MM.1S (cell line): ENCODE measurements around the gene DMRT2.

ENCODE experiments used
- CTCF ChIP-seq: fragments of 300-600 bp; sonication (generic); IDR thresholded peaks from 2 replicates; pipeline ENCODE4 v1.5.1; 2016; ENCODE audit warnings: antibody characterized with exemption, low read length, mixed read lengths
- EZH2 ChIP-seq: fragments of 300-600 bp; sonication (generic); optimal IDR thresholded peaks from 2 replicates; pipeline ENCODE3; 2017; ENCODE audit warnings: low read depth, mild to moderate bottlenecking, antibody characterized with exemption, low read length, mixed read lengths

- TF ChIP-seq EZH2 (no peak), CTCF (peak; percentile 76)
Measured at GRCh38 chr9:1042466-1042865, 7.7 kb upstream of the DMRT2 start.
